Endothelial cell of umbilical vein (primary cell): ENCODE measurements around the gene SCNM1. TPM values are rescaled to one million over a fixed set of nuclear protein-coding genes. Genes with fewer than 3 reads are reported as not detected.

ENCODE experiments used
- BruUV-seq: library from RNA; stranded (reverse); fragments of 400-500 nt; replicated peaks from 2 replicates; lab custom pipeline; 2021; lab: Mats Ljungman, UMichigan
- CTCF ChIA-PET: fragments of 300-600, 350-600 bp; sonication (Branson Sonifier 250); formaldehyde crosslinking; loops from one replicate; lab custom pipeline; 2021; ENCODE audit warnings: antibody characterized with exemption, inconsistent platforms; lab: Charles Lee
- POLR2A ChIA-PET: fragments of 300-600, 350-600 bp; sonication (Branson Sonifier 250); formaldehyde crosslinking; loops from one replicate; lab custom pipeline; 2021; ENCODE audit warnings: antibody characterized with exemption, inconsistent platforms; lab: Charles Lee
- DNase-seq: peaks from one replicate; pipeline ENCODE4 v3.0.0-alpha.2; 2011; ENCODE audit warnings: low read depth, low spot score
- FAIRE-seq: peaks from 2 replicates; lab custom pipeline; 2011; peaks lifted over from hg19 to GRCh38; lab: Jason Lieb, UNC
- H2AFZ ChIP-seq: 2 replicates; pipeline ENCODE4 v1.6.0; 2012; ENCODE audit warnings: low read depth, low read length, control low read depth, inconsistent platforms
- H3K27ac ChIP-seq: 2 replicates; pipeline ENCODE4 v1.5.1; 2011; ENCODE audit warnings: low read depth, mild to moderate bottlenecking, control low read depth, low read length, moderate library complexity; ENCODE audit not compliant: insufficient read depth
- H3K27me3 ChIP-seq, 2 experiments: 2 replicates each; pipeline versions ENCODE4 v1.6.0 to v1.6.1; 2011; ENCODE audit warnings: low read length in 2 of 2, mixed read lengths in 1 of 2; ENCODE audit not compliant: control insufficient read depth in 2 of 2, insufficient read depth in 2 of 2
- H3K36me3 ChIP-seq, 2 experiments: 2 replicates in 1 of 2; 3 replicates in 1 of 2; pipeline ENCODE4 v1.5.1; 2011; ENCODE audit warnings: low read length in 2 of 2, mild to moderate bottlenecking in 1 of 2, moderate library complexity in 1 of 2; ENCODE audit not compliant: control insufficient read depth in 2 of 2, insufficient read depth in 2 of 2; ENCODE audit errors: extremely low read depth in 1 of 2
- H3K4me1 ChIP-seq: 3 replicates; pipeline ENCODE4 v1.5.1; 2011; ENCODE audit warnings: mild to moderate bottlenecking, low read length; ENCODE audit not compliant: control insufficient read depth, insufficient read depth; ENCODE audit errors: extremely low read depth
- H3K4me2 ChIP-seq: 2 replicates; pipeline ENCODE4 v1.6.1; 2011; ENCODE audit warnings: low read length, control low read depth, mixed read lengths; ENCODE audit not compliant: insufficient read depth
- H3K4me3 ChIP-seq, 3 experiments: fragments of 200-600 bp in 1 of 3; sonication (generic), shearing (Covaris generic) in 1 of 3; replicated peaks in 1 of 3; 2 replicates each; pipeline ENCODE4 v1.5.1; 2011 to 2016; ENCODE audit warnings: control low read depth in 3 of 3, low read length in 3 of 3, mild to moderate bottlenecking in 2 of 3, inconsistent platforms in 1 of 3, low read depth in 1 of 3, moderate library complexity in 1 of 3; ENCODE audit not compliant: insufficient read depth in 1 of 3
- H3K79me2 ChIP-seq: 2 replicates; pipeline ENCODE4 v1.6.0; 2012; ENCODE audit warnings: low read length, inconsistent platforms; ENCODE audit not compliant: control insufficient read depth, insufficient read depth
- H3K9ac ChIP-seq: replicated peaks from 2 replicates; pipeline ENCODE3; 2011; ENCODE audit warnings: low read length, control low read depth; ENCODE audit not compliant: insufficient read depth; ENCODE audit errors: extremely low read depth
- H3K9me1 ChIP-seq: replicated peaks from 3 replicates; pipeline ENCODE4 v1.6.0; 2011; ENCODE audit warnings: mild to moderate bottlenecking, low read length; ENCODE audit not compliant: control insufficient read depth, insufficient read depth; ENCODE audit errors: extremely low read depth
- H3K9me3 ChIP-seq: replicated peaks from 2 replicates; pipeline ENCODE4 v1.5.1; 2012; ENCODE audit warnings: low read length, inconsistent platforms; ENCODE audit not compliant: control insufficient read depth, insufficient read depth
- H4K20me1 ChIP-seq: replicated peaks from 2 replicates; pipeline ENCODE3; 2011; ENCODE audit warnings: mild to moderate bottlenecking, low read length; ENCODE audit not compliant: control insufficient read depth, insufficient read depth; ENCODE audit errors: extremely low read depth
- GATA2 ChIP-seq: IDR thresholded peaks from 2 replicates; pipeline ENCODE4 v1.7.0; 2011; ENCODE audit warnings: low read depth, mild to moderate bottlenecking, moderate library complexity, mixed read lengths, low read length; ENCODE audit not compliant: insufficient read length, insufficient read depth
- JUN ChIP-seq: IDR thresholded peaks from 2 replicates; pipeline ENCODE4 v1.6.1; 2011; ENCODE audit warnings: borderline replicate concordance, low read depth; ENCODE audit not compliant: insufficient read length, insufficient read depth
- POLR2A ChIP-seq: IDR thresholded peaks from 2 replicates; pipeline ENCODE4 v1.6.1; 2012; ENCODE audit warnings: low read depth, mild to moderate bottlenecking, control low read depth, low read length
- POLR2AphosphoS5 ChIP-seq: IDR thresholded peaks from 2 replicates; pipeline ENCODE4 v1.6.1; 2012; ENCODE audit warnings: low read depth, mild to moderate bottlenecking, control low read depth, low read length, moderate library complexity; ENCODE audit not compliant: insufficient read depth
- dilution Hi-C: fragments of 300-500 bp; cut with MboI; formaldehyde crosslinking; loops from one replicate; pipeline ENCODE4 v1.15.0; 2019; ENCODE audit warnings: low sequenced_read_pairs; ENCODE audit not compliant: extremely low pct_ligation_motif_present
- intact Hi-C: fragments of 100-400 bp; cut with micrococcal nuclease; formaldehyde crosslinking; loops from one replicate; pipeline ENCODE4 v1.10.0; 2022
- polyA plus RNA-seq, 4 experiments: library from polyadenylated mRNA; depleted of rRNA in 3 of 4; stranded (reverse) in 3 of 4; unstranded in 1 of 4; fragments of >200 nt; gene quantifications; 2 replicates each; pipeline versions ENCODE4 v1.2.1 to v1.2.3, GENCODE V29; 2011 to 2012; ENCODE audit warnings: missing spikeins in 1 of 4
- total RNA-seq: library from RNA; stranded (reverse); gene quantifications from 2 replicates; pipeline ENCODE4 v1.2.3, GENCODE V29; 2021
- TF ChIP-seq, protein P1 (sequence below): IDR thresholded peaks from 2 replicates; pipeline ENCODE4 v1.6.1; 2011; ENCODE audit not compliant: insufficient read depth, insufficient read length

Gene SCNM1
- total and polyA plus RNA-seq, 2 donors (not counting 3 experiments of a cell fraction or from before 2014, with no cell fraction given) = 17.3 to 43.1 TPM

DNA sequence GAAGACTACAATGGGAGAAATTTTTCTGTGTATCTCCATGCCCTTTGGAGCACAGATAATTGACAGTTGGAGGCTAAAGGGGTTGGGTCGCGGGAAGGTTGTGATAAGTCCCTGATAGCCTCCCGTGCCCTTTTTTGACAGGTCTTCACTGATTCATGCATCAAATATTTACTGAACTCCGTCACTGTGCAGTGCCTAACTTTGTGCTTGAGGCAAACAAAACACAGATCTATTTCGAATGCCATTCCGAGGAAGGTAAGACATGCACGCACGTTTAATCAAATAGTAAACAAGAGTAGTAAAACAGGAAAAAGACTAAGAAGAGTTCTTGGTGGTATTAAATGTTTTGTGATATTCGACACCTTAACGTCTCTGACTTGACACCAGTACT lies 31.9 kb downstream of the SCNM1 start:
- dilution Hi-C loops = no loop called here
- Histone ChIP-seq H4K20me1 (peaks cover 8% of the 10 kb centered on the region), H3K79me2 (peaks cover 41% of the 10 kb centered on the region), H3K27me3 (no peaks in the 10 kb centered on the region), H3K4me1 (peaks cover 25% of the 10 kb centered on the region), H3K9me3 (no peaks in the 10 kb centered on the region), H3K9ac (peak overlapping the region; percentile 40), H3K4me3 (peak overlapping the region in 2 of 3 experiments; percentile 86 to 96), H3K9me1 (no peaks in the 10 kb centered on the region), H2AFZ (peak overlapping the region; percentile 60), H3K36me3 (no peaks in the 10 kb centered on the region), H3K4me2 (peak overlapping the region; percentile 76), H3K27ac (peak overlapping the region; percentile 82)
- DNase-seq (no peak), FAIRE-seq (peak; percentile 21)
- BruUV-seq = TSS peak; percentile 5
- POLR2A ChIA-PET = no interaction called here
- TF ChIP-seq, protein P1, sequence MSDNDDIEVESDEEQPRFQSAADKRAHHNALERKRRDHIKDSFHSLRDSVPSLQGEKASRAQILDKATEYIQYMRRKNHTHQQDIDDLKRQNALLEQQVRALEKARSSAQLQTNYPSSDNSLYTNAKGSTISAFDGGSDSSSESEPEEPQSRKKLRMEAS = no peak
- TF ChIP-seq POLR2AphosphoS5 (no peak), GATA2 (no peak), JUN (peak; percentile 1)
- intact Hi-C loops = loop anchor here (1.0 to 10.0 kb wide), 5 partner anchors 8 to 963 kb away; partner anchors contain the start of genes ANP32E, PI4KB, SCNM1 and VPS72
- CTCF ChIA-PET = no interaction called here

- H3K27ac ChIP-seq = peak within 1 kb of the TSS; percentile 82
- TF ChIP-seq POLR2A (peak; percentile 65), POLR2AphosphoS5 (peak; percentile 69), GATA2 (no peak)
- TF ChIP-seq, protein P1 = peak; percentile 99
- H3K9me3 ChIP-seq = no peaks in the 10 kb centered on the region
- BruUV-seq = TSS peak; percentile 51
- H3K27me3 ChIP-seq = no peaks in the 10 kb centered on the region
- H3K79me2 ChIP-seq = peaks cover 46% of the 10 kb centered on the region
- intact Hi-C loops (loop anchor here (1.0 to 10.0 kb wide), 5 partner anchors 8 to 964 kb away; partner anchors contain the start of genes ANP32E, PI4KB, SCNM1 and VPS72), dilution Hi-C loops (no loop called here)
- ChIA-PET POLR2A (no interaction called here), CTCF (interaction anchor here (0.9 to 1.8 kb wide), 3 partner anchors 9 to 99 kb away, joined by 3 to 6 read pairs (median 3); partner anchors contain the start of gene VPS72)
- peak; percentile 98 for DNase-seq
- H3K4me2 ChIP-seq = peak within 1 kb of the TSS; percentile 98
- peak within 1 kb of the TSS; percentile 60 for H2AFZ ChIP-seq
- no peaks in the 10 kb centered on the region for H3K9me1 ChIP-seq
- H3K4me1 ChIP-seq = peaks cover 25% of the 10 kb centered on the region
- FAIRE-seq = peak; percentile 92
- no peaks in the 10 kb centered on the region for H3K36me3 ChIP-seq
- peaks cover 8% of the 10 kb centered on the region for H4K20me1 ChIP-seq
- peak within 1 kb of the TSS; percentile 86 to 96 (median 93) for H3K4me3 ChIP-seq
- peak within 1 kb of the TSS; percentile 93 for H3K9ac ChIP-seq
Observed at GRCh38 chr1:151198254-151199127, 32.5 kb downstream of the SCNM1 start, which contains the start of gene PIP5K1A. TSS of gene PIP5K1A (plus strand) at chr1:151198552. CDS start at chr1:151198997, 445 bp downstream.
